IPS DF 4.7 (cell line): Measurements from ENCODE around the gene PSMG1.
A peak's percentile ranks its signal among the peaks of the same experiment; 100 is the strongest.

Experiments used
- DNase-seq: peaks from one replicate; pipeline ENCODE4 v3.0.0-alpha.2; 2013; ENCODE audit warnings: low spot score; ENCODE audit errors: extremely low read depth

Gene PSMG1

GRCh38 chr21:39125752-39126485 is 57.3 kb downstream of the PSMG1 start:
- DNase-seq: peak; percentile 51
